T-cell (primary cell): Measurements from ENCODE around the gene MCM8. TPM values are rescaled to one million over a fixed set of nuclear protein-coding genes. Genes with fewer than 3 reads are reported as not detected.

Source experiments
- ATAC-seq, 4 experiments: fragments of 200-7000 bp in 3 of 4; fragments of 150-1000 bp in 1 of 4; cut with Tn5 transposase; replicated peaks in 1 of 4; 1 replicate in 3 of 4; 2 replicates in 1 of 4; pipeline ENCODE4 v1.10.0; 2021; ENCODE audit warnings: moderate library complexity in 3 of 4, mild to moderate bottlenecking in 2 of 4, moderate number of reproducible peaks in 1 of 4
- CTCF ChIA-PET, 2 donors: fragments of 300-600 bp; sonication (Branson Sonifier 250); formaldehyde crosslinking; loops; one replicate each; lab custom pipeline; 2022; ENCODE audit warnings: antibody characterized with exemption in 2 of 2; lab: Charles Lee
- POLR2A ChIA-PET, 2 donors: fragments of 300-600 bp; sonication (Branson Sonifier 250); formaldehyde crosslinking; loops; one replicate each; lab custom pipeline; 2022; ENCODE audit warnings: antibody characterized with exemption in 2 of 2; lab: Charles Lee
- DNase-seq, 35 experiments: peaks; one replicate each; pipeline versions ENCODE4 v3.0.0 to v3.0.0-alpha.2; 2013 to 2023
- H3K27ac ChIP-seq: one replicate; pipeline ENCODE4 v1.5.1; 2013; ENCODE audit warnings: low read length
- H3K27me3 ChIP-seq, 2 experiments: replicated peaks in 1 of 2; 1 replicate in 1 of 2; 2 replicates in 1 of 2; pipeline versions ENCODE4 v1.6.1 to v1.7.0; 2013; ENCODE audit warnings: low read length in 1 of 2, mixed read lengths in 1 of 2; ENCODE audit not compliant: control insufficient read depth in 2 of 2, insufficient read depth in 2 of 2; ENCODE audit errors: extremely low read depth in 1 of 2
- H3K36me3 ChIP-seq, 2 donors: 1 replicate in 1 of 2; 2 replicates in 1 of 2; pipeline versions ENCODE4 v1.6.1 to v1.7.0; 2013; ENCODE audit warnings: low read length in 1 of 2; ENCODE audit not compliant: control insufficient read depth in 2 of 2, insufficient read depth in 1 of 2; ENCODE audit errors: extremely low read depth in 1 of 2
- H3K4me1 ChIP-seq, 2 experiments: 1 replicate in 1 of 2; 2 replicates in 1 of 2; pipeline versions ENCODE4 v1.6.1 to v1.7.0; 2013; ENCODE audit warnings: low read length in 2 of 2, mixed read lengths in 1 of 2; ENCODE audit not compliant: insufficient read depth in 2 of 2, control insufficient read depth in 1 of 2; ENCODE audit errors: extremely low read depth in 1 of 2
- H3K4me3 ChIP-seq, 2 donors: 1 replicate in 1 of 2; 2 replicates in 1 of 2; pipeline versions ENCODE4 v1.5.1 to v1.7.0; 2013; ENCODE audit warnings: mild to moderate bottlenecking in 2 of 2, low read length in 1 of 2, moderate library complexity in 1 of 2; ENCODE audit not compliant: control insufficient read depth in 1 of 2; ENCODE audit errors: extremely low read depth in 1 of 2
- H3K9me3 ChIP-seq: 2 replicates; pipeline ENCODE4 v1.7.0; 2013
- H3K27ac Mint-ChIP-seq, 2 donors: one replicate each; pipeline ENCODE4 v1.8.0; 2020 to 2021; ENCODE audit warnings: mild to moderate bottlenecking in 2 of 2, mixed read lengths in 2 of 2
- H3K27me3 Mint-ChIP-seq, 2 donors: one replicate each; pipeline ENCODE4 v1.8.0; 2021 to 2022; ENCODE audit warnings: mixed read lengths in 2 of 2
- H3K36me3 Mint-ChIP-seq: one replicate; pipeline ENCODE4 v1.8.0; 2021; ENCODE audit warnings: mixed read lengths
- H3K4me1 Mint-ChIP-seq, 3 donors: one replicate each; pipeline ENCODE4 v1.8.0; 2020 to 2022; ENCODE audit warnings: mixed read lengths in 3 of 3, mild to moderate bottlenecking in 1 of 3
- H3K4me3 Mint-ChIP-seq, 3 donors: one replicate each; pipeline ENCODE4 v1.8.0; 2020 to 2022; ENCODE audit warnings: mild to moderate bottlenecking in 3 of 3, mixed read lengths in 3 of 3, moderate library complexity in 3 of 3
- H3K9me3 Mint-ChIP-seq, 3 donors: one replicate each; pipeline ENCODE4 v1.8.0; 2020 to 2022; ENCODE audit warnings: mixed read lengths in 3 of 3
- WGBS: methylation state at CpG from one replicate; pipeline ENCODE4 v1.1.5; 2013; ENCODE audit warnings: missing lambda C conversion rate; ENCODE audit not compliant: insufficient coverage; 5-methylcytosine and 5-hydroxymethylcytosine counted together
- total RNA-seq, 35 experiments: library from RNA in 6 of 35; stranded (reverse) in 6 of 35; fragments of 120-200 nt in 1 of 35; gene quantifications; one replicate each; pipeline versions ENCODE4 v1.2.1 to v1.2.4 and lab custom pipeline; 2013 to 2026

Gene MCM8
- total RNA-seq, 5 donors from 2014 or later (not counting 1 experiment from before 2014, with no cell fraction given), result 4.4 to 8.3 (median 7.3) TPM

DNA sequence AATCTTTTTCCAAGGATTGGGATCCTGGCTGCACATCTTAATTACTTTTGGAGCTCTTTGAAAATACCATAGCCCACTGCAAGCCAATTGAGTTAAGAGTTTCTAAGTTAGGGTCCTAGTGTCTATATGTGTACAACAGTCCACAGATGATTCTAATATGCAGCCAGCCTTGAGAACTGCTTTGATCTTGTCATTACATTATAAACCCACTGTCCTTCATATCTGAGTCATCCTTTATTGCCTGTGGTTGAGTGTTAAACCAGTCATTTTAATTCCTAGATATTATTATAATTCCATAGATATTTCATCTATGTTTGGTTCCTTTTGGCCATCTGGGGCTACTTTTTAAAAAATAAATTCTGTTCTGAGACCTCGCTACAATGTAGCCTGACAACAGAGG lies 24.1 kb downstream of the MCM8 start:
- Histone ChIP-seq H3K27me3 (no peaks in the 10 kb centered on the region), H3K27ac (no peak overlapping the region), H3K9me3 (no peaks in the 10 kb centered on the region), H3K36me3 (peaks cover 2 to 24% of the 10 kb centered on the region in 2 donors), H3K4me1 (no peaks in the 10 kb centered on the region), H3K4me3 (no peak overlapping the region)
- CTCF ChIA-PET, result no interaction called here
- WGBS, result 100% methylated on average over 1 of the region's 1 CpG
- H3K27ac Mint-ChIP-seq, result no peak overlapping the region
- H3K9me3 Mint-ChIP-seq, result no peaks in the 10 kb centered on the region
- peaks cover 30% of the 10 kb centered on the region for H3K36me3 Mint-ChIP-seq
- no peak overlapping the region for H3K4me3 Mint-ChIP-seq
- no peaks in the 10 kb centered on the region for H3K27me3 Mint-ChIP-seq
- POLR2A ChIA-PET, result no interaction called here
- no peaks in the 10 kb centered on the region for H3K4me1 Mint-ChIP-seq
- DNase-seq (no peak), ATAC-seq (no peak)

DNA sequence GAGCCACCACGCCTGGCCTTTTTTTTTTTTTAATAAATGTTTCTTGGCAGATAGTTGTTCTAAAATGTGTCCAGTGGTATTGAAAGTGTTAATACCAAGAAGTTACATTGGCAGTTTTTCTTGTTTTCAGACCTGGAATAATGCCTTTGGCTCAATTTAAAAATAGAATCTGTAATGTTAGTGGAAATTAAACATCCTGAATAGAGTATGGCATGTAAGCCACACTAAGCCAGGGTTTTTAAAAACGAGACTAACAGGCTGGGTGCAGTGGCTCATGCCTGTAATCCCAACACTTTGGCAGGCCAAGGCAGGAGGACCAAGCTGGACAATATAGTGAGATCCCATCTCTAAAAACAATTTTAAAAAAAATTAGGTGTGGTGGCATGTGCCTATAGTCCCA lies 25.3 kb downstream of the MCM8 start:
- no peaks in the 10 kb centered on the region for H3K4me1 ChIP-seq
- no peak overlapping the region for H3K4me3 Mint-ChIP-seq
- DNase-seq (no peak), ATAC-seq (no peak)
- peaks cover 36% of the 10 kb centered on the region for H3K36me3 Mint-ChIP-seq
- WGBS, result 100% methylated on average over 1 of the region's 2 CpGs
- H3K27me3 Mint-ChIP-seq, result no peaks in the 10 kb centered on the region
- peaks cover 2 to 28% of the 10 kb centered on the region in 2 donors for H3K36me3 ChIP-seq
- no peak overlapping the region for H3K27ac ChIP-seq
- H3K27ac Mint-ChIP-seq, result no peak overlapping the region
- CTCF ChIA-PET, result interaction anchor here (0.6 to 0.7 kb wide), 2 partner anchors 22 to 1001 kb away, joined by 3 to 5 read pairs; no protein-coding TSS in a partner anchor
- no peaks in the 10 kb centered on the region for H3K4me1 Mint-ChIP-seq
- H3K9me3 ChIP-seq, result no peaks in the 10 kb centered on the region
- H3K27me3 ChIP-seq, result no peaks in the 10 kb centered on the region
- no peak overlapping the region for H3K4me3 ChIP-seq
- no peaks in the 10 kb centered on the region for H3K9me3 Mint-ChIP-seq
- POLR2A ChIA-PET, result interaction anchor here in 1 of 2 donors (0.6 kb wide), 1 partner anchor 118 kb away, joined by 6 read pairs; no protein-coding TSS in a partner anchor

DNA sequence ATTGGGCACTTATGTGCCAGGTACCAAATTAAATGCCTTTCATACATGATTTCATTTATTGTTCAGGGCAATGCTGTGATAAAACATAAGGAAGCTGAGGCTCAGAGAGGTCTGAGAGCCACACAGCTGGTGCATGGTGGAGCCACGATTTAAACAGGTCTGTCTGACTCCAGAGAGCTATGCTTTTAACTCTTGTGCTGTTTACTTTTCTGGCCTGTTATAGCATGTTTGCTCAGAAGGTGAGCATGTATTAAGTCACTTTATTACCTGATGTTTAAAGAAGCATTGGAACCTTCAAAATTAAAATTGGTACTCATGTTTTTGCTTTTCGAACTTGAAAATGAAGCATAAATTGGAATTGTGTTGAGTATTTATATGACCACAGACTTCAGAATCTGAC lies 26.8 kb downstream of the MCM8 start:
- Mint-ChIP-seq H3K36me3 (peaks cover 28% of the 10 kb centered on the region), H3K4me3 (no peak overlapping the region), H3K27me3 (no peaks in the 10 kb centered on the region), H3K9me3 (no peaks in the 10 kb centered on the region), H3K27ac (no peak overlapping the region), H3K4me1 (no peaks in the 10 kb centered on the region)
- Histone ChIP-seq H3K9me3 (no peaks in the 10 kb centered on the region), H3K36me3 (peaks cover 2 to 26% of the 10 kb centered on the region in 2 donors), H3K4me3 (no peak overlapping the region), H3K4me1 (no peaks in the 10 kb centered on the region), H3K27me3 (no peaks in the 10 kb centered on the region), H3K27ac (no peak overlapping the region)
- CTCF ChIA-PET, result no interaction called here
- POLR2A ChIA-PET, result no interaction called here
- DNase-seq, result no peak
- ATAC-seq, result no peak
- 93% methylated on average over 2 of the region's 2 CpGs for WGBS

GRCh38 chr20:5977975-5978374 lies 27.5 kb downstream of the MCM8 start:
- Mint-ChIP-seq H3K27me3 (no peaks in the 10 kb centered on the region), H3K4me1 (no peaks in the 10 kb centered on the region), H3K9me3 (no peaks in the 10 kb centered on the region), H3K27ac (no peak overlapping the region), H3K4me3 (no peak overlapping the region), H3K36me3 (peaks cover 26% of the 10 kb centered on the region)
- Histone ChIP-seq H3K36me3 (peaks cover 2 to 26% of the 10 kb centered on the region in 2 donors), H3K4me1 (no peaks in the 10 kb centered on the region), H3K27me3 (no peaks in the 10 kb centered on the region), H3K4me3 (no peak overlapping the region), H3K27ac (no peak overlapping the region), H3K9me3 (no peaks in the 10 kb centered on the region)
- DNase-seq, result no peak
- ChIA-PET POLR2A (no interaction called here), CTCF (interaction anchor here in 1 of 2 donors (0.6 kb wide), 1 partner anchor 98 kb away, joined by 3 read pairs; no protein-coding TSS in a partner anchor)
- no CpG with 5 or more reads among the region's 1 CpG for WGBS
- ATAC-seq, result no peak

DNA sequence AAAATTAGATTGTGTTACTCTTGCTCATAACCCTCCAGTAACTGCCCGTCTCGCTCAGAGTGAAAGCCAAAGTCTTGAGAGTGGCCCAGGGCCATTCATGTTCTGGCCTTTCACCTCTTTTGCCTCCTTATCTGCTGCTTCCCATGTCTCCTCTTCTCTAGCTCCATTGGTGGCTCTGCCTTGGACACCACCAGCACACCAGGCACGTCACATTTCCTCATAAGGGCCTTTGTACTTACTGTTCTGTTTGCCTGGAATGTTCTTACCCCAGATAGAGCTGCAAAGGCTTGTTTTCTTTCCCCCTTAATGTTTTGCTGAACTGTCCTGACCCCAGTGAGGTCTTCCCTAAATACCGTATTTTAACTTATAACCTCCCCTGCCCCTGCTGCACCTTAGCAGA lies 29.3 kb downstream of the MCM8 start:
- Mint-ChIP-seq H3K27ac (peak overlapping the region in 1 of 2 donors; percentile 12), H3K9me3 (no peaks in the 10 kb centered on the region), H3K27me3 (no peaks in the 10 kb centered on the region), H3K36me3 (peaks cover 19% of the 10 kb centered on the region), H3K4me3 (no peak overlapping the region), H3K4me1 (no peaks in the 10 kb centered on the region)
- ChIA-PET CTCF (no interaction called here), POLR2A (no interaction called here)
- ATAC-seq, result no peak
- no peaks in the 10 kb centered on the region for H3K27me3 ChIP-seq
- no peaks in the 10 kb centered on the region for H3K4me1 ChIP-seq
- H3K27ac ChIP-seq, result no peak overlapping the region
- H3K9me3 ChIP-seq, result no peaks in the 10 kb centered on the region
- no peak for DNase-seq
- WGBS, result 100% methylated on average over 3 of the region's 4 CpGs
- no peak overlapping the region for H3K4me3 ChIP-seq
- peaks cover 2 to 24% of the 10 kb centered on the region in 2 donors for H3K36me3 ChIP-seq

- no peak overlapping the region for H3K4me3 ChIP-seq
- H3K4me1 ChIP-seq, result no peaks in the 10 kb centered on the region
- no peaks in the 10 kb centered on the region for H3K27me3 ChIP-seq
- peaks cover 2 to 22% of the 10 kb centered on the region in 2 donors for H3K36me3 ChIP-seq
- no peak overlapping the region for H3K27ac ChIP-seq
- no CpG with 5 or more reads among the region's 5 CpGs for WGBS
- ATAC-seq (no peak), DNase-seq (no peak)
- Mint-ChIP-seq H3K4me3 (no peak overlapping the region), H3K9me3 (no peaks in the 10 kb centered on the region), H3K27ac (no peak overlapping the region), H3K27me3 (no peaks in the 10 kb centered on the region), H3K36me3 (peaks cover 19% of the 10 kb centered on the region), H3K4me1 (no peaks in the 10 kb centered on the region)
- POLR2A ChIA-PET, result interaction anchor here (0.5 to 0.6 kb wide), 5 partner anchors 17 to 375 kb away, joined by 3 read pairs; no protein-coding TSS in a partner anchor
- H3K9me3 ChIP-seq, result no peaks in the 10 kb centered on the region
- CTCF ChIA-PET, result interaction anchor here in 1 of 2 donors (0.8 kb wide), 1 partner anchor 451 kb away, joined by 3 read pairs; no protein-coding TSS in a partner anchor
These were observed 30.5 kb downstream of the MCM8 start for GRCh38 chr20:5980720-5981538.
